LNCaP clone FGC (cell line): Measurements from ENCODE around the gene SLC9A1.

Source experiments
- DNase-seq: peaks from one replicate; pipeline ENCODE4 v3.0.0-alpha.2; 2011; ENCODE audit warnings: low read depth
- H3K4me3 ChIP-seq: 2 replicates; pipeline ENCODE4 v1.5.1; 2011; ENCODE audit warnings: mild to moderate bottlenecking, low read depth, low read length, control low read depth
- TF ChIP-seq, protein P1 (sequence below): IDR thresholded peaks from 2 replicates; pipeline ENCODE4 v1.5.1; 2012; ENCODE audit warnings: mild to moderate bottlenecking; ENCODE audit not compliant: control insufficient read depth, insufficient read depth; ENCODE audit errors: extremely low read depth

SLC9A1 gene

DNA sequence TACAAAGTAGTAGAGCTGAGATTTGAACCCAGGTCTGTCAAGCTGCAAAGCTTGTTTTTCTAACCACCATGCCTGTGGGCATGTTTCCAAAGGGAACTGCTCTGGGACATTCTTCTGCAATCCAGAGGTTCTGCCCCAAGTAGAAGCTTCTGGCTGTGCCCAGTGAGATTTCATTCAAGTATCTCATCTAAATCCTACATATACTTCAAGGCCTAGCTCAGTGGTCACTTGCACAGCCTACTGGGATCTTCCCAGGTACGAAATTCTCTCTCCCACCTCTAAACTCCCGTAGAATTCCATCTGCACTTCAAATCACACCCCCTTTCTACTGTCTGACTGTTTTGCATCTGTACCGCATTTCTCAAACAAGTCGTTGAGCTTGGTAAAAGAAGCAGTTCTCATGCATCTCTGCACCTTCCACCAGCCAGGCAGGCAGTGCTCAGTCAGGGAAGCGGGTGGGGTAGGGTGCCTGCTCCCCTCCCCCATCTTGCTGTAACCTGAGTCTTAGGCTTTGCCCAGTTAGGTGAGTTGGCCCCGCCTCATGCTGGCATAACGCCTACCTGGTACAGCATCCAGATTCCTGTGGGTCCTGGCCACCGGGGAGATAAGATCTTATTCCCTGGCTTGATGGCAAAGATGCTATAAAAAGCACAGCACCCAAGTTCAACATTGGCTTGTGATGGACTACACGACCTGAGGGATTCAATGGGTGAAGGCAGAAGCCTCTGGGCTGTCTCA is 13.5 kb downstream of the SLC9A1 start:
- H3K4me3 ChIP-seq = no peak overlapping the region
- peak; percentile 98 for DNase-seq
- TF ChIP-seq, protein P1, sequence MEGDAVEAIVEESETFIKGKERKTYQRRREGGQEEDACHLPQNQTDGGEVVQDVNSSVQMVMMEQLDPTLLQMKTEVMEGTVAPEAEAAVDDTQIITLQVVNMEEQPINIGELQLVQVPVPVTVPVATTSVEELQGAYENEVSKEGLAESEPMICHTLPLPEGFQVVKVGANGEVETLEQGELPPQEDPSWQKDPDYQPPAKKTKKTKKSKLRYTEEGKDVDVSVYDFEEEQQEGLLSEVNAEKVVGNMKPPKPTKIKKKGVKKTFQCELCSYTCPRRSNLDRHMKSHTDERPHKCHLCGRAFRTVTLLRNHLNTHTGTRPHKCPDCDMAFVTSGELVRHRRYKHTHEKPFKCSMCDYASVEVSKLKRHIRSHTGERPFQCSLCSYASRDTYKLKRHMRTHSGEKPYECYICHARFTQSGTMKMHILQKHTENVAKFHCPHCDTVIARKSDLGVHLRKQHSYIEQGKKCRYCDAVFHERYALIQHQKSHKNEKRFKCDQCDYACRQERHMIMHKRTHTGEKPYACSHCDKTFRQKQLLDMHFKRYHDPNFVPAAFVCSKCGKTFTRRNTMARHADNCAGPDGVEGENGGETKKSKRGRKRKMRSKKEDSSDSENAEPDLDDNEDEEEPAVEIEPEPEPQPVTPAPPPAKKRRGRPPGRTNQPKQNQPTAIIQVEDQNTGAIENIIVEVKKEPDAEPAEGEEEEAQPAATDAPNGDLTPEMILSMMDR = no peak

DNA sequence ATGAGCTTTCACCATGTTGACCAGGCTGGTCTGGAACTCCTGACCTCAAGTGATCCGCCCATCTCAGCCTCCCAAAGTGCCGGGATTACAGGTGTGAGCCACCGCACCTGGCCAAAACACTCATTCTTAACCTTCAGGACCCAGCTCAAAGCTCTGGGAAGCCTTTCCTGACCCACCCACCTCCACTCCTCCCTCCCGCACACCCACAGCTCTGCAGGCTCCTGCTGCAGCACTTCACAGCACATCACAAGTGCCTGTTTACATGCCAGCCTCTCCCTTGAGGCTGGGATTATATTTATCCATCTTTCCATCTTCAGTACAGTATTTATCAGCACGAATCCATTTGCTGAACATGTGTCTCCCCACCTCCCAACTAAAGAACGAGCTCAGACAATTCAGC is 14.9 kb downstream of the SLC9A1 start:
- DNase-seq = no peak
- TF ChIP-seq, protein P1 = no peak

DNA sequence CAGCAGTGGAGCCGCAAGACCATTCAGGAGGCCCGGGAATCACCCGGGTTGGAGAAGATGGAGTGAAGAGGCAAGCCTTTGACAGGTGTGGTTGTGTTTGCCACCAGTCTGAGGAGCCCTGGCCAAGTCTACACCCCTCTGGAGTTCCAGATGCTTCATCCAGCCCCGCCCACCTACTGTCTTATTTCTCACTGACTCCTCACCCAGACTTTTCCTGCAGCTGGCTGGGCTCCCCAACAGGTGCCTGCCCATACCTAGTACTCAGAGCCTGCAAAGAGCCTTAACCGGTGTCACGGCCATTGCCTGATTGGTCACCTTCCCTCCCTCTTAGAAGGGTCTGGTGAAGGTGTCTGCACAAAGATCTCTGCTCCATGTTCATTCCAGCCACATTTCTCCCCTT is 16.0 kb downstream of the SLC9A1 start:
- TF ChIP-seq, protein P1 = no peak
- DNase-seq = no peak
- H3K4me3 ChIP-seq = no peak overlapping the region

More for the DNA sequence above, 14.9 kb downstream of the SLC9A1 start:
- H3K4me3 ChIP-seq = no peak overlapping the region

DNA sequence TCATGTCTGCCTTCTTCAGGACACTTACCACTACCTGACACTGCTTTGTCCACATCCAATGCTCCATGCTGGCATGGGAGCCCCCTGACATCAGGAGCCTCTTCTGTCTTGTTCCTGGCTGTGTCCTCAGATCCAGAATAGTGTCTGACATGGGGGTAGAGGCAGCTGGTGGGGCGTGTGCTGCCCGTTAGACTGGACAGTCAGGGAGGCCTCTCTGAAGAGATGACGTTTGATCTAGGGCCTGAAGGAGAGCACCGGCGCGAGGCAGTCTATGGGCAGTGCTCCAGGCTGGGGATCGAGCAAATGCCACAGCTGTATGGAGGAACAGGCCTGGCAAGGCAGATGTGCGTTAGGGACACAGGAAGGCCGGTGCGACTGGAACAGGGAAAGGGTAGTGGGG is 16.6 kb downstream of the SLC9A1 start:
- TF ChIP-seq, protein P1 = no peak
- H3K4me3 ChIP-seq = no peak overlapping the region
- no peak for DNase-seq

DNA sequence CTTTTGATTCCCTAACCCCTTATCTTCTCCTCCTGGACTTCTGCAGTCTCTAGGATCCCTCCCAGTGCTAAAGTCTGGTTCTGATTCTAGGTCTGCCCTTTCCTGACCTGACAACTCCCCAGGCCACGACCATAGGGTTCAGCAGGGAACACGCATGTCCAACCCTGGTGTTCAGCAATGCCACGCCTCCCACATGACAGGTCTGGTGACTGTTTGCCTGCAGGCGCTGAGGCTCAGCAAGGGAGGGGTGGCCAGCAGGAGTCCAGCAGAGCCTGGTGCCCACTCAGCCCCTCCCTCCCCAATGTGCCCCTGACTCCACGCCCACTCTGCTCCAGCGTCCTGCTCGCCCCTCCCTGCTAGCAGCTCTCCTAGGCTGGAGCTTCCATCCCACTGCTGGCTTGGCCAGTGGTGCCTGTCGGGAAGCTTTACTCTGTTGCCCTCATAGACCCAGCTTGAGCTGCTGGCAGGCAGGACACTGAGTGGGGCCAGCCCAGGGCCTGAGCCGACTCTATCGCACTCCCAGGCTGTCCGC is 17.3 kb downstream of the SLC9A1 start:
- DNase-seq = no peak
- H3K4me3 ChIP-seq = no peak overlapping the region
- TF ChIP-seq, protein P1 = no peak

DNA sequence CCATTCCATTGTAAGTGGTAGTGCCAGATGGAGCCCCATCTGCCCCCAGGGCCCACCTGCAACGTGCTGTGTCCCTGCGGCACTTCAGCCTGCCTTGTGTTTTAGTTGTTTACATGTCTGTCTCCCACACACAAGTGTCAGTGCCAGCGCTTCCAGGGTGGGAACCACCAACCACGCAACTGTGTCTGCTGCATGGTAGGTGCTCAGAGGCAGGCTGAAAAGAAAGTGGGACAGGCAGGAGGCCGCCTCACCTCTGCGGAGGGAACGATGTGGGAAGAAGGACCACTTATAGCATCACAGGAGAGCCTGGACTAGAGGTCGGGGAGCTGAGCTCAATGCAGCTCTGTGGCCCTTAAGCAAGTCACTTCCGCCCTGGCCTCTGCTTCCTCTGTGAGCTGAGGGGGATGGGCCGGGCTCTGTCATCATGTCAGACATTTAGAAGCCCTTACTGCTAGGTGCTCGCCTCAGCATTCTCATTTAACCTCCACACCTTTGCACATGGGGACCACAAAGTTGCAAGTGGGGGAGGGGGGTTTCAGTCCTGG is 17.9 kb downstream of the SLC9A1 start:
- TF ChIP-seq, protein P1 = no peak
- H3K4me3 ChIP-seq = no peak overlapping the region
- no peak for DNase-seq
